IgD-negative memory B cell (primary cell): ENCODE data around the gene UBR1. TPM values are rescaled to one million over a fixed set of nuclear protein-coding genes. Genes with fewer than 3 reads are reported as not detected.
"Not testable (repeated sequence)": the region's sequence is repeated elsewhere in the genome, so short reads cannot be mapped to it uniquely, and the experiment has no call there.

Source experiments
- H3K27ac Mint-ChIP-seq, 3 donors: one replicate each; pipeline ENCODE4 v1.8.0; 2020 to 2022; ENCODE audit warnings: mild to moderate bottlenecking in 3 of 3, mixed read lengths in 3 of 3, moderate library complexity in 1 of 3
- H3K27me3 Mint-ChIP-seq: one replicate; pipeline ENCODE4 v1.8.0; 2021; ENCODE audit warnings: mixed read lengths
- H3K36me3 Mint-ChIP-seq: one replicate; pipeline ENCODE4 v1.8.0; 2020; ENCODE audit warnings: mild to moderate bottlenecking, mixed read lengths
- H3K4me1 Mint-ChIP-seq, 3 donors: one replicate each; pipeline ENCODE4 v1.8.0; 2020 to 2022; ENCODE audit warnings: mixed read lengths in 3 of 3, mild to moderate bottlenecking in 1 of 3
- H3K4me3 Mint-ChIP-seq, 4 donors: one replicate each; pipeline ENCODE4 v1.8.0; 2020 to 2022; ENCODE audit warnings: mild to moderate bottlenecking in 4 of 4, mixed read lengths in 4 of 4, moderate library complexity in 3 of 4
- H3K9me3 Mint-ChIP-seq, 3 donors: one replicate each; pipeline ENCODE4 v1.8.0; 2020 to 2021; ENCODE audit warnings: mixed read lengths in 3 of 3, mild to moderate bottlenecking in 1 of 3
- polyA plus RNA-seq: library from polyadenylated mRNA; unstranded; fragments of 300-500 nt; fragmentation: Illumina TruSeq; gene quantifications from one replicate; pipeline ENCODE4 v1.2.3, GENCODE V29; 2021

The UBR1 gene
- polyA plus RNA-seq, 1 donor from 2014 or later, result 14.2 TPM

DNA sequence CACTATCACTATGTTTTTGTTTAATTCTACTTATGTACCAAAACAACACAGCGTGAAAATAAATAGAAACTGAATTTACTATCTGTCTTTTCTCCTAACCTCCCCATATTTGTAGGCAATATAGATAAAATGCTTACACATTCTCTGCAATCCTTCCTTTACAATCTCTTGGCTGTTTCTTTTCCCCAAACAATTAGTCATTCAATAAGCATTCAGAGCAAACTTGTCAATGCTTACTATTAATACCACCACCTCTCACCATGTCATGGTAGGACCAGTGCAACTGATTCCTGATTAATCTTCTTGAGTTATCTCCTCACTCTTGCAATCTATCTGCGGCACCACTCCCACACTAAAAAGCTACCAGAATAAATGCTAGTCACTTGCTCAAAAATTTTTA is 111.3 kb downstream of the UBR1 start:
- H3K36me3 Mint-ChIP-seq, result peaks cover 17% of the 10 kb centered on the region
- peaks cover 0 to 1% (median 0%) of the 10 kb centered on the region in 3 donors for H3K4me1 Mint-ChIP-seq
- H3K27me3 Mint-ChIP-seq, result no peaks in the 10 kb centered on the region
- H3K4me3 Mint-ChIP-seq, result no peak overlapping the region
- no peaks in the 10 kb centered on the region for H3K9me3 Mint-ChIP-seq
- H3K27ac Mint-ChIP-seq, result no peak overlapping the region

DNA sequence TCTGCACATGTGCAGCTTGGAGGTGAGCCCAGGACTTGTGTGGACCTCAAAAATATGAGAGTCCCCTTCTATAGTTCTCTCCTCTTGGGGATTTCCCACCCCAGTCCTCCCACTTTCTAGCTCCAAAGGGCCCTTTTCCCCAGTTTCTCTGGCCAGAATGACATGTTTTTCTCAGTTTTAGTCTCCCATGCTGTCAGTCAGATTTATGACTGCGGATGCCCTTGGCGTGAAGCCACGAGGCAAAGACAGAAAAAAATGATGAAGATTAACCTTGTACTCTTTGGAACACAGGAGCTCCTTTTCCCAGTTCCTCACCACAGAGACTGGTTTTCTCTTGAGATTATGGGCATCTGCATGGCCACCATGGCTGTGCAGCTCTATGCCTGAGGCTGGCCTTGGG is 113.2 kb downstream of the UBR1 start:
- H3K9me3 Mint-ChIP-seq, result no peaks in the 10 kb centered on the region
- H3K36me3 Mint-ChIP-seq, result peaks cover 19% of the 10 kb centered on the region
- H3K4me3 Mint-ChIP-seq, result no peak overlapping the region
- H3K27me3 Mint-ChIP-seq, result no peaks in the 10 kb centered on the region
- peaks cover 0 to 1% (median 0%) of the 10 kb centered on the region in 3 donors for H3K4me1 Mint-ChIP-seq
- no peak overlapping the region for H3K27ac Mint-ChIP-seq

DNA sequence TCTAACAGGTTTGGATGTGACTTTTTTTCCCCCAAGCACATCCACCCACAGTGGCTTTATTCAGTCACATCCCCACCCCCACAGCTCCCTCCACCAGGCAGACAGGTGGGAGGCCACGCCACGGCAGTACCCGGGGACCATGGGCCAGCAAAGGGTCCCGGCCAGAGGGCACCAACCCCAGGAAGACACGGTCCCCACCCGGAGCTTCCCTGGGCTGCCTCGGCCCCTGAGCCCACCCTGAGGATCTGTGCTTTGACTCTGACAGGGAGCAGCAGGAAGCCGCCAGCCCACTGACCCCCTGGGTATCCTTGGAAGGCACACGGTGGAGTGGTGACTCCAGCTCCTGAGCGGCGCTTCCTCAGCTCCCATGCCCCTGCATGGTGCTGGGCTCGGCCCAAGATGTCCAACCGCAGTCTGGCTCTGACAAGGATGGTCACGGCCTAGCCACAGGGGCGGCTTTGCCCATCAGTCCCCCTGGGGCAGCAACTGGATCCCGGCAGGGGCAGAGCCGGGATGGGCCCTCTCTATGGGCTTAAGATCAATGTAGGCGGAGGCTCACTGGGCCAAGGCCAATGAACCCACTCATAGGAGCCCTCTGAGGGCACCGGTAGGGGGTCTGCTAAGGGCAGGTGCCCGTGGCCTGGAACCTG is 119.0 kb downstream of the UBR1 start:
- Mint-ChIP-seq H3K27ac (no peak overlapping the region), H3K36me3 (peaks cover 18% of the 10 kb centered on the region), H3K4me1 (peaks cover 0 to 1% (median 0%) of the 10 kb centered on the region in 3 donors), H3K4me3 (no peak overlapping the region), H3K9me3 (no peaks in the 10 kb centered on the region), H3K27me3 (no peaks in the 10 kb centered on the region)

DNA sequence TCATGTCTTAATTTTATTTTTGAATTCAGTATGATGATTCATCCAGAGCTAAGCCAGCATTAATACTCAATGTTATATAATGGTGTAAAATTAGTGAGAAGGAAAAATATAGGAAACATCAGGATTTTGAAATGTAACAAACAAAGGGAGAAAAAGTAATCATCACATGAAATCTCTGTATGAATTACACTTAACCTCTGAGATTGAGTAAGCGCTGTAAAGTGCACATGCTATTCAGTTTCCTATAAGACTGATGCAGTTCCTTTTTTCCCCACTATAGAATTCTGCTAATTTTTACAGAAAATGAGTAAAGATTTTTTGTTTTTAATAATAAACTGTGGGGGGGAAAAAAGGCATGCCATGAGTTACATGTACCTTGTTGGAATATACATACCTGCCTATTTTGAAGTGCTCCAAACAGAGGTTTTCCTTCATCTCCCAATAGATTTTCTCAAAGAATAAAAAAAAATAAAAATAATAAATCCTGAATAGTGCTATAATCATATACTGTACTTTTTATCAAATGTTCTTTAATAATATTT is 121.3 kb downstream of the UBR1 start:
- no peaks in the 10 kb centered on the region for H3K4me1 Mint-ChIP-seq
- H3K9me3 Mint-ChIP-seq, result no peaks in the 10 kb centered on the region
- H3K27me3 Mint-ChIP-seq, result no peaks in the 10 kb centered on the region
- no peak overlapping the region for H3K27ac Mint-ChIP-seq
- peaks cover 17% of the 10 kb centered on the region for H3K36me3 Mint-ChIP-seq
- H3K4me3 Mint-ChIP-seq, result no peak overlapping the region

DNA sequence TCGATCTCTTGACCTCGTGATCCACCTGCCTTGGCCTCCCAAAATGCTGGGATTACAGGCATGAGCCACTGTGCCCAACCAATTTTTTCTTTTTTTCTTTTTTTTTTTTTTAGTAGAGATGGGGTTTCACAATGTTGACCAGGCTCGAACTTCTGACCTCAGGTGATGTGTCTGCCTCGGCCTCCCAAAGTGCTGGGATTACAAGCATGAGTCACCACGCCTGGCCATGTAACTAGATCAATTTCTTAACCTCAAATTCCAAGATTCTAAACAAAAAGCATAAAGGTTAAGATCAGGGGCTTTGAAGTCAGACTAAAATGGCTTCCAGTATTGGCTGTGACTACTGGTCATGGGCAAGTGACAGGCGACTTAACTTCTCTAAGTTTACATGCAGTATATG is 126.7 kb downstream of the UBR1 start:
- H3K4me1 Mint-ChIP-seq, H3K27ac Mint-ChIP-seq: not testable (repeated sequence)
- peaks cover 14% of the 10 kb centered on the region for H3K36me3 Mint-ChIP-seq

DNA sequence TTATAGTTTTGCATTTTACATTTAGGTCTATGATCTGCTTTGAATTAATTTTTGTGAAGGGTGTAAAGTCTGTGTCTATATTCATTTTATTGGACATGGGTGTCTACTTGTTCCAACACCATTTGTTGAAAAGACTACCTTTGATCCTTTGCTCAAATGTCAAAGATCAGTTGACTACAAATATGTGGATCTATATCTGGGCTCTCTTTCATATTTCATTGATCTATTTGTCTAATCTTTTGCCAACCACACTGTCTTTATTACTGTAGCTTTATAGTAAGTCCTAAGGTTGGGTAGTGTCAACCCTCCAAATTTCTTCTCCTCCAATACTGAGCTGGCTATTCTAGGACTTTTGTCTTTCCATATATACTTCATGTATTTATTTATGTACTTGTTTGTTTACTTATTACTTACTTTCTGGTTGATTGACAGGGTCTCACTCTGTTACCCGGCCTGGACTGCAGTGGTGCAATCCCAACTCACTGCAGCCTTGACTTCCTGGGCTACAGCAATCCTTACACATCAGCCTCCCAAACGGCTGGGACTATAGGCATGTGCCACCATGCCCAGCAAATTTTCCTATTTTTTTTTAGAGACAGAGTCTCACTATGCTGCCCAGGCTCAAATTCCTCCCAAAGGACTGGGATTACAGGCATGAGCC is 131.5 kb downstream of the UBR1 start:
- Mint-ChIP-seq H3K4me3 (no peak overlapping the region), H3K4me1 (no peaks in the 10 kb centered on the region), H3K27ac (no peak overlapping the region), H3K27me3 (no peaks in the 10 kb centered on the region), H3K36me3 (peaks cover 40% of the 10 kb centered on the region), H3K9me3 (peaks cover 0 to 4% (median 0%) of the 10 kb centered on the region in 3 donors)

More for the DNA sequence above, 126.7 kb downstream of the UBR1 start:
- H3K27me3 Mint-ChIP-seq, H3K4me3 Mint-ChIP-seq, H3K9me3 Mint-ChIP-seq: not testable (repeated sequence)

DNA sequence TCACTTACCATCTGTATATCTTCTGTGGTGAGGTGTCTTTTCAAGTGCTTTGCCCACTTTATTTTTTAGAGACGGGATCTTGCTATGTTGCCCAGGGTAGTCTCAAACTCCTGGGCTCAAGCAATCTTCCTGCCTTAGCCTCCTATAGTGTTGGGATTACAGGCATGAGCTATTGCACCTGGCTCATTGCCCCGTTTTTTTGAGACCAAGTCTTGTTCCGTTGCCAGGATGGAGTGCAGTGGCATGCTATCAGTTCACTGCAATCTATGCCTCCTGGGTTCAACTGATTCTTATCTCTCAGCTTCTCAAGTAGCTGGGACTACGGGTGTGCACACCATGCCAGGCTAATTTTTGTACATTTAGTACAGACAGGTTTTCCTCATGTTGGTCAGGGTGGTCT is 132.7 kb downstream of the UBR1 start:
- H3K9me3 Mint-ChIP-seq, result peaks cover 0 to 6% (median 0%) of the 10 kb centered on the region in 3 donors
- no peaks in the 10 kb centered on the region for H3K4me1 Mint-ChIP-seq
- no peaks in the 10 kb centered on the region for H3K27me3 Mint-ChIP-seq
- no peak overlapping the region for H3K27ac Mint-ChIP-seq
- H3K4me3 Mint-ChIP-seq, result no peak overlapping the region
- H3K36me3 Mint-ChIP-seq, result peaks cover 46% of the 10 kb centered on the region

DNA sequence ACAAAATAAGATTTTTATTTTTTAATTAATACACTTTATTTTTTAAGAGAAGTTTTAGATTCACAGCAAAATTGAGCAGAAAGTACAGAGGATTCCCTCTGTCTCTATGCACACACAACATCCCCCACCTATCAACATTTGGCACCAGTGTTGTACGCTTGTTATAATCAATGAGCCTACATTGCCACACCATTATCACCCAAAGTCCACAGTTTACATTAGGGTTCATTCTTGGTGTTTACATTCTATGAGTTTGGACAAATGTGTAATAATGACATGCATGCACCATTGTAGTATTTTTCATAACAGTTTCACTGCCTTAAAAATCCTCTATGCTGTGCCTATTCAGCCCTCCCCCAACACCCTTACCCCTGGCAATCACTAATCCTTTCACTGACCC is 134.0 kb downstream of the UBR1 start:
- Mint-ChIP-seq H3K27ac (no peak overlapping the region), H3K4me3 (no peak overlapping the region), H3K9me3 (peaks cover 0 to 6% (median 0%) of the 10 kb centered on the region in 3 donors), H3K27me3 (no peaks in the 10 kb centered on the region), H3K36me3 (peaks cover 46% of the 10 kb centered on the region), H3K4me1 (no peaks in the 10 kb centered on the region)

DNA sequence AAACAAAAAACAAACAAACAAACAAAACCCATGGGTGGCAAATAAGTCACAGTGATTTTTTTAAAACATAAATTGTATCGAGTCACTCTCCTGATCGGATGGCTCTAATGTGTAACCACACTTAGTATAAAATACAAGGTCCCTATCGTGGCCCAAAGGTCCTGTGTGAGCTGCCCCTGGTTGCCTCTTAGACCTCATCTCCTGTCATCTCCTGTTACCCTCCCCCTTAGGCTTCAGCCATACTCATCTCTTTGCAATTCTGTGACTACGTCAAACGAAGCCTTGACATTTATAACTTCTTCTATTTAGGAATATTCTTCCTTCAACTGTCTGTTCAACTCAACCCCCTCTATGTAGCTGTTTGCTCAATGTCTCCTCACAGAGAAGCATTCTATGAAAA is 141.4 kb downstream of the UBR1 start:
- peaks cover 0 to 2% (median 0%) of the 10 kb centered on the region in 3 donors for H3K9me3 Mint-ChIP-seq
- H3K4me3 Mint-ChIP-seq, result no peak overlapping the region
- no peaks in the 10 kb centered on the region for H3K27me3 Mint-ChIP-seq
- H3K4me1 Mint-ChIP-seq, result peaks cover 0 to 2% (median 0%) of the 10 kb centered on the region in 3 donors
- no peak overlapping the region for H3K27ac Mint-ChIP-seq
- H3K36me3 Mint-ChIP-seq, result peaks cover 15% of the 10 kb centered on the region

DNA sequence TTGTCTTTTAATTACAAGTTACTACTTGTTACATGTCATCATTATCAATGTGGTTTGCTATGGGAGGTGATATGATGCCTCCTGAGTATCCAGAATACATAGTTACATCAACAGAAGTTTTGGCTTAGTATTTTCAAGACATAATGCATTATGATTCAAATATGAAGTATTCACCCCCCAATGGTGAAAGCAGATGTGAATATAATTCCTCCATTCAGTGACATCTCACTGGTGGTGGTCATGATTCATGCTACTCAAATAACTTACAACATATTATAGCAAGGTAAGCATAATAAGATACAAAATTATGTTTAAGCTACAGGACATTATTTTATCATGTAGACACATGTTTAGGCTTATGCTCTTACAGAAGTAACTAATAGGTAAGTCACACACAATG is 150.3 kb downstream of the UBR1 start:
- Mint-ChIP-seq H3K9me3 (no peaks in the 10 kb centered on the region), H3K4me1 (peaks cover 0 to 2% (median 0%) of the 10 kb centered on the region in 3 donors), H3K27ac (no peak overlapping the region), H3K36me3 (peaks cover 23% of the 10 kb centered on the region), H3K27me3 (no peaks in the 10 kb centered on the region), H3K4me3 (no peak overlapping the region)

DNA sequence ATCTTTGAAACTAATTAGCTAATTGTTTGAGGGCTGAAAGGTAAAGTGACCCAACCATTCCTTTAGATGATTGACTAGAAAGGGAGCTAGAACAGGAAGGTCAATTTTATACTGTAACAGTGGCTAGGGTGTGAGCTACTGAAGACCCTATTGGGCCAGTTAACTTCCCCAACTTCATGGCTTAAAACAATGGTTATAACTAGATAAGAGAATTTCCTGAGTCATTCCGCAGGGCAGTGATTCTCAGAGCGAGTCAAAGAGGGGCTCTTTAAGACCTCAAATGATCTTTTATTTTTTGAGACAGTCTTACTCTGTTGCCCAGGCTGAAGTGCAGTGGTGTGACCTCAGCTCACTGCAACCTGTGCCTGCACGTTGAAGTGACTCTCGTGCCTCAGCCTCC is 151.5 kb downstream of the UBR1 start:
- Mint-ChIP-seq H3K4me3 (no peak overlapping the region), H3K27me3 (no peaks in the 10 kb centered on the region), H3K4me1 (no peaks in the 10 kb centered on the region), H3K9me3 (no peaks in the 10 kb centered on the region), H3K36me3 (peaks cover 26% of the 10 kb centered on the region), H3K27ac (no peak overlapping the region)

DNA sequence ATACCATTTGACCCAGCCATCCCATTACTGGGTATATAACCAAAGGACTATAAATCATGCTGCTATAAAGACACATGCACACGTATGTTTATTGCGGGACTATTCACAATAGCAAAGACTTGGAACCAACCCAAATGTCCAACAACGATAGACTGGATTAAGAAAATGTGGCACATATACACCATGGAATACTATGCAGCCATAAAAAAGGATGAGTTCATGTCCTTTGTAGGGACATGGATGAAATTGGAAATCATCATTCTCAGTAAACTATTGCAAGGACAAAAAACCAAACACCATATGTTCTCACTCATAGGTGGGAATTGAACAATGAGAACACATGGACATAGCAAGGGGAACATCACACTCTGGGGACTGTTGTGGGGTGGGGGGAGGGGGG is 156.9 kb downstream of the UBR1 start:
- not testable (repeated sequence) for H3K4me1 Mint-ChIP-seq, H3K4me3 Mint-ChIP-seq, H3K9me3 Mint-ChIP-seq, H3K27ac Mint-ChIP-seq, H3K27me3 Mint-ChIP-seq
- H3K36me3 Mint-ChIP-seq, result peaks cover 13% of the 10 kb centered on the region

DNA sequence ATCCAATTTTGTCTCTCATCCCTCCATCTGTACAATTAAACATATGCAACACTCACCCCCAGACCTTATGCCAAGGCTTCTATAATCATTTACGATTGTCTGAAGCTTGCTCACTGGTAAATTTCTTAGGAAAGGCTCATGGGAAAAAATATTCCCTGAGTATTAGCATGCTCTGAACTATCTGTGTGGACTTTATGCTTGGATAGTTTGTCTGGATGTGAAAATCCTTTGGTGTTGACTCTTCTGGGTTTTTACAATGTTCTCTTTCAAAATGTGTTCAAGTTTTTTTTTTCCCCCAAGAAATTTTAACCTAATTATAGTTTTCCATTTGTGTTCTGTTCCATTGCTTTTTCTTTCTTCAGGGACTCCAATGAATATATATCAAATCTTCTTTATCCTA is 165.3 kb downstream of the UBR1 start:
- Mint-ChIP-seq H3K36me3 (peaks cover 6% of the 10 kb centered on the region), H3K9me3 (peaks cover 0 to 2% (median 0%) of the 10 kb centered on the region in 3 donors), H3K4me3 (no peak overlapping the region), H3K27me3 (no peaks in the 10 kb centered on the region), H3K27ac (no peak overlapping the region), H3K4me1 (no peaks in the 10 kb centered on the region)

DNA sequence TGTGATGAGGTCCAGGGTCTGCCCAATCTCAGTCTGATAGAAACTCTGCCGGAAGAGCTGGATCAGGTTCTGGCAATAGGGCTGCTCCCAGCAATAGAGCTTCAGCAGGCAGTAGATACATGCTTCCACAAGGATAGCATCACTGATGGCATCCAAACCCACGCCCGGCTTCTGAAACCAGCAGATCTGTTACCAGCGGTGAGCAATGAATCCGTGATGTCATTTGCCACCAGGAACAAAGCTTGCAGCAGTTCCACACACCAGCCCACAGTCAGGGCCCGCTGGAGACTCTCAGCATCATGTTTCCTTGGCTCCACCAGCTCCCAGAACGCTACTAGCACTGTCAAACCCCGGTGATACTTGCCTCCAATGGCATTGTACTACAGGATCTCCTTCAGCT is 166.0 kb downstream of the UBR1 start:
- H3K27ac Mint-ChIP-seq, result no peak overlapping the region
- H3K27me3 Mint-ChIP-seq, result no peaks in the 10 kb centered on the region
- H3K9me3 Mint-ChIP-seq, result peaks cover 0 to 2% (median 0%) of the 10 kb centered on the region in 3 donors
- peak overlapping the region in 1 of 4 donors; percentile 12 for H3K4me3 Mint-ChIP-seq
- H3K36me3 Mint-ChIP-seq, result peaks cover 2% of the 10 kb centered on the region
- no peaks in the 10 kb centered on the region for H3K4me1 Mint-ChIP-seq

DNA sequence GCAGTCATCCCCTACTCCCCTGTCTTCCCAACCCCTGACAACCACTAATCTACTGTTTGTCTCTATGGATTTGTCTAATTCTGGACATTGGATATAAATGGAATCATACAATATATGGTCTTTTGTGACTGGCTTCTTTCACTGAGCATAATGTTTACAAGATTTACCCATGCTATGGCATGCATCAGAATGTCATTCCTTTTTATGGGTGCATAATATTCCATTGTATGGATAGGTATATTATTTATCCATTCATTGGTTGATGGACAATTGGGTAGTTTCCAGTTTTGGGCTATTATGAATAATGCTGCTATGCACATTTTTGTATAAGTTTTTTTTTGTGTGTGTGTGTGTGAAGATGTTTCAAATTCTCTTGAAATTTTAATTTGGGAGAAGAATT is 168.7 kb downstream of the UBR1 start:
- Mint-ChIP-seq H3K27me3 (no peaks in the 10 kb centered on the region), H3K4me1 (no peaks in the 10 kb centered on the region), H3K27ac (no peak overlapping the region)

More for the DNA sequence above, 168.7 kb downstream of the UBR1 start:
- Mint-ChIP-seq H3K9me3 (peaks cover 0 to 2% (median 0%) of the 10 kb centered on the region in 3 donors), H3K4me3 (no peak overlapping the region), H3K36me3 (no peaks in the 10 kb centered on the region)
